Uterus (tissue), 4 donors: Measurements from ENCODE around the gene TAF11L13. TPM values are rescaled to one million over a fixed set of nuclear protein-coding genes. Genes with fewer than 3 reads are reported as not detected.

Experiments
- DNase-seq, 2 donors: peaks; one replicate each; pipeline ENCODE4 v3.0.0-alpha.2; 2019 to 2020
- H3K27ac ChIP-seq, 2 donors: fragments of 200-600 bp; sonication (generic); 1 replicate in 1 of 2; 2 replicates in 1 of 2; pipeline ENCODE4 v1.5.1; 2016 to 2018
- H3K27me3 ChIP-seq, 2 donors: fragments of 200-600 bp; sonication (generic); one replicate each; pipeline ENCODE4 v1.5.1; 2018 to 2019; ENCODE audit warnings: control low read depth in 1 of 2
- H3K36me3 ChIP-seq, 2 donors: fragments of 200-600 bp; sonication (generic); one replicate each; pipeline ENCODE4 v1.5.1; 2019; ENCODE audit warnings: control low read depth in 1 of 2
- H3K4me1 ChIP-seq, 2 donors: fragments of 200-600 bp; sonication (generic); one replicate each; pipeline ENCODE4 v1.5.1; 2018 to 2019; ENCODE audit warnings: control low read depth in 1 of 2
- H3K4me3 ChIP-seq, 2 donors: fragments of 200-600 bp; sonication (generic); 1 replicate in 1 of 2; 2 replicates in 1 of 2; pipeline ENCODE4 v1.5.1; 2018 to 2019; ENCODE audit warnings: mild to moderate bottlenecking in 1 of 2
- H3K9me3 ChIP-seq, 2 donors: fragments of 200-600 bp; sonication (generic); one replicate each; pipeline ENCODE4 v1.5.1; 2019; ENCODE audit warnings: control low read depth in 1 of 2
- CTCF ChIP-seq, 4 experiments: fragments of 200-600 bp in 2 of 4; fragments of 450-650 bp in 2 of 4; sonication (generic) in 2 of 4; IDR thresholded peaks; one replicate each; pipeline ENCODE4 v1.5.1; 2016 to 2019; ENCODE audit warnings: antibody characterized with exemption in 4 of 4, mild to moderate bottlenecking in 2 of 4, moderate library complexity in 1 of 4
- POLR2A ChIP-seq, 2 donors: fragments of 450-650 bp; IDR thresholded peaks; one replicate each; pipeline ENCODE4 v1.6.1; 2016; ENCODE audit warnings: antibody characterized with exemption in 2 of 2, mild to moderate bottlenecking in 1 of 2, moderate library complexity in 1 of 2
- intact Hi-C: fragments of 100-400 bp; cut with DNase I; formaldehyde crosslinking; loops from one replicate; pipeline ENCODE4 v1.15.1; 2023; ENCODE audit warnings: low total_unique reads
- small RNA-seq: library from RNA; depleted of rRNA; stranded (forward); fragments of <200 nt; gene quantifications from one replicate; pipeline ENCODE3, GENCODE V24; 2016
- total RNA-seq, 4 donors: library from RNA; depleted of rRNA in 3 of 4; stranded (reverse); fragments of >200 nt in 3 of 4; gene quantifications; one replicate each; pipeline versions ENCODE4 v1.1.0 to v1.2.4, GENCODE V29; 2014 to 2023
- donor health status: DM: yes; HTN: yes; CAD: no.

Gene TAF11L13
- total RNA-seq, 4 donors from 2014 or later, result not detected

GRCh38 chr5:17678751-17679324 is 47.0 kb downstream of the TAF11L13 start:
- Histone ChIP-seq H3K36me3 (no peaks in the 10 kb centered on the region), H3K4me1 (no peaks in the 10 kb centered on the region), H3K4me3 (no peak overlapping the region), H3K9me3 (no peaks in the 10 kb centered on the region), H3K27ac (no peak overlapping the region), H3K27me3 (no peaks in the 10 kb centered on the region)
- no peak for TF ChIP-seq CTCF (IDR thresholded peaks at IDR 0.05)
- TF ChIP-seq POLR2A (IDR thresholded peaks at IDR 0.05), result no peak
- intact Hi-C loops, result no loop called here
- no peak for DNase-seq

DNA sequence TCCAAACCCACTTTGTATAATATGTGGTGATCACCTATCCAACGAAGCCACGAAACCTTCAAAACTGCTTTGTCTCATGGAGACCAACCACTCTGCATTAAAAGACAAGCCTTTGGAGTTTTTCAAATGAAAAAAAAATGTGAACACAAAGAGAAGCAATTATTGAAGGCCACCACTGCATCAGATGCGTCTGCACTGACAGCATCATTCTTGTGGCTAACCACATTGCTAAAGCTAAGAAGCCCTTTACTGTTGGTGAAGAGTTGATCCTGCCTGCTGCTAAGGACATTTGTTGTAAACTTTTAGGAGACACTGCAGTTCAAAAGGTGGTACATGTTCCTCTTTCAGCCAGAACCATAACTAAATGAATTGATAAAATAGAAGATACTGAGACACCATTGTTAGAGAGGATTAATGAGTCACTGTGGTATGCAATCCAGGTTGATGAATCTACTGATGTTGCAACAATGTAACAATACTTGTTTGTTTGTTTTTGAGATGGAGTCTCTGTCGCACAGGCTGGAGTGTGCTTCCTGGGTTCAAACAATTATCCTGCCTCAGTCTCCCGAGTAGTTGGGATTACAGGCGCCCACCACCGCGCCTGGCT is 47.8 kb downstream of the TAF11L13 start:
- H3K4me3 ChIP-seq, result no peak overlapping the region
- no peaks in the 10 kb centered on the region for H3K27me3 ChIP-seq
- no peaks in the 10 kb centered on the region for H3K4me1 ChIP-seq
- H3K9me3 ChIP-seq, result no peaks in the 10 kb centered on the region
- no peaks in the 10 kb centered on the region for H3K36me3 ChIP-seq
- no peak overlapping the region for H3K27ac ChIP-seq
- no peak for TF ChIP-seq CTCF (IDR thresholded peaks at IDR 0.05)
- no peak for TF ChIP-seq POLR2A (IDR thresholded peaks at IDR 0.05)
- intact Hi-C loops, result no loop called here
- no peak for DNase-seq

- Histone ChIP-seq H3K9me3 (no peaks in the 10 kb centered on the region), H3K4me3 (no peak overlapping the region), H3K27me3 (no peaks in the 10 kb centered on the region), H3K4me1 (no peaks in the 10 kb centered on the region), H3K36me3 (no peaks in the 10 kb centered on the region), H3K27ac (no peak overlapping the region)
- intact Hi-C loops, result no loop called here
- TF ChIP-seq POLR2A (IDR thresholded peaks at IDR 0.05) (no peak), CTCF (IDR thresholded peaks at IDR 0.05) (no peak)
- DNase-seq, result no peak
Measured at GRCh38 chr5:17680737-17681136, 48.8 kb downstream of the TAF11L13 start.

Small RNAs within 50 kb of the gene (small RNA-seq; reads per million reads assigned to genes)
- not detected for gene AC233724.1
- not detected for gene AC233724.12
- gene AC233724.2, result not detected
- not detected for gene AC233724.3
- gene AC233724.4, result not detected
- gene AC233724.6, result not detected
- gene AC233724.7, result not detected

Other genes starting within 250 kb of the TAF11L13 start
- not detected for gene TAF11L2, start 133.9 kb upstream of the TAF11L13 start, total RNA-seq
- gene TAF11L3, start 113.7 kb upstream of the TAF11L13 start, total RNA-seq, result not detected
- gene TAF11L4, start 110.3 kb upstream of the TAF11L13 start, total RNA-seq, result not detected
- not detected for gene TAF11L5, start 106.9 kb upstream of the TAF11L13 start, total RNA-seq
- gene TAF11L6, start 103.4 kb upstream of the TAF11L13 start, total RNA-seq, result not detected
- not detected for gene TAF11L7, start 46.3 kb upstream of the TAF11L13 start, total RNA-seq
- gene TAF11L8, start 41.1 kb upstream of the TAF11L13 start, total RNA-seq, result not detected
- not detected for gene TAF11L9, start 37.7 kb upstream of the TAF11L13 start, total RNA-seq
- gene TAF11L10, start 34.3 kb upstream of the TAF11L13 start, total RNA-seq, result not detected
- gene TAF11L11, start 27.9 kb upstream of the TAF11L13 start, total RNA-seq, result not detected
- gene TAF11L12, start 21.7 kb upstream of the TAF11L13 start, total RNA-seq, result not detected
- gene TAF11L14, start 2.4 kb downstream of the TAF11L13 start, total RNA-seq, result not detected